PC-9 (cell line): Measurements from ENCODE around the gene DUSP23. TPM values are rescaled to one million over a fixed set of nuclear protein-coding genes. Genes with fewer than 3 reads are reported as not detected.

Experiments used
- Bru-seq: library from RNA; stranded (reverse); fragments of 400-500 nt; gene quantifications from one replicate; lab custom pipeline; 2021; lab: Mats Ljungman, UMichigan
- BruChase-seq, 2 experiments: library from RNA; stranded (reverse); fragments of 400-500 nt; gene quantifications; one replicate each; lab custom pipeline; 2021; lab: Mats Ljungman, UMichigan
- BruUV-seq: library from RNA; stranded (reverse); fragments of 400-500 nt; replicated peaks from 2 replicates; lab custom pipeline; 2021; lab: Mats Ljungman, UMichigan
- CTCF ChIA-PET: fragments of 300-600 bp; sonication (Branson Sonifier 250); formaldehyde crosslinking; loops from one replicate; lab custom pipeline; 2022; ENCODE audit warnings: antibody characterized with exemption; lab: Charles Lee
- POLR2A ChIA-PET: fragments of 300-600 bp; sonication (Branson Sonifier 250); formaldehyde crosslinking; loops from one replicate; lab custom pipeline; 2022; ENCODE audit warnings: antibody characterized with exemption; ENCODE audit not compliant: unreplicated experiment; lab: Charles Lee
- DNase-seq, 2 experiments: peaks; one replicate each; pipeline versions ENCODE4 v3.0.0 to v3.0.0-alpha.2; 2015 to 2022; ENCODE audit warnings: mixed read lengths in 1 of 2
- H2AFZ ChIP-seq: fragments of 200-600 bp; sonication (generic); 2 replicates; pipeline ENCODE4 v1.8.1; 2017; ENCODE audit warnings: antibody characterized with exemption
- H3F3A ChIP-seq: fragments of 200-600 bp; sonication (generic); 2 replicates; pipeline ENCODE4 v1.8.1; 2017; ENCODE audit warnings: antibody characterized with exemption, mild to moderate bottlenecking, low read depth; ENCODE audit not compliant: insufficient read depth
- H3K27ac ChIP-seq: fragments of 200-600 bp; sonication (generic); 2 replicates; pipeline ENCODE4 v1.6.1; 2016; ENCODE audit warnings: mixed run types
- H3K27me3 ChIP-seq: fragments of 200-600 bp; sonication (generic); 2 replicates; pipeline ENCODE4 v1.6.1; 2016; ENCODE audit warnings: low read depth, mixed run types; ENCODE audit not compliant: insufficient read depth
- H3K36me3 ChIP-seq: fragments of 200-600 bp; sonication (generic); 2 replicates; pipeline ENCODE4 v1.6.1; 2016; ENCODE audit warnings: low read depth, mixed run types
- H3K4me1 ChIP-seq: fragments of 200-600 bp; sonication (generic); replicated peaks from 2 replicates; pipeline ENCODE4 v1.6.1; 2016; ENCODE audit warnings: mixed run types; ENCODE audit not compliant: insufficient read depth
- H3K4me2 ChIP-seq: fragments of 200-600 bp; sonication (generic); 2 replicates; pipeline ENCODE4 v1.6.1; 2017; ENCODE audit warnings: mixed run types
- H3K4me3 ChIP-seq: fragments of 200-600 bp; sonication (generic); 2 replicates; pipeline ENCODE4 v1.6.1; 2016; ENCODE audit warnings: mixed run types
- H3K79me2 ChIP-seq: fragments of 200-600 bp; sonication (generic); 2 replicates; pipeline ENCODE4 v1.6.1; 2017; ENCODE audit warnings: low read depth, mixed run types
- H3K9me2 ChIP-seq: fragments of 200-600 bp; sonication (generic); 2 replicates; pipeline ENCODE4 v1.8.1; 2017; ENCODE audit warnings: mild to moderate bottlenecking; ENCODE audit not compliant: insufficient read depth
- H3K9me3 ChIP-seq: fragments of 200-600 bp; sonication (generic); 2 replicates; pipeline ENCODE4 v1.8.1; 2016; ENCODE audit warnings: low read depth; ENCODE audit not compliant: insufficient read depth
- H4K20me1 ChIP-seq: fragments of 200-600 bp; sonication (generic); 2 replicates; pipeline ENCODE4 v1.8.1; 2017; ENCODE audit not compliant: insufficient read depth
- CTCF ChIP-seq: fragments of 200-600 bp; sonication (generic); conservative IDR thresholded peaks from 2 replicates; pipeline ENCODE4 v1.6.1; 2017; ENCODE audit warnings: mixed run types, antibody characterized with exemption, mild to moderate bottlenecking, moderate library complexity
- EZH2 ChIP-seq: fragments of 200-600 bp; sonication (generic); IDR thresholded peaks from 2 replicates; pipeline ENCODE4 v1.8.0; 2017; ENCODE audit warnings: antibody characterized with exemption, low read depth
- intact Hi-C: fragments of 100-400 bp; cut with micrococcal nuclease; formaldehyde crosslinking; loops from one replicate; pipeline ENCODE4 v1.10.0; 2022; ENCODE audit not compliant: unreplicated experiment
- long read RNA-seq: library from polyadenylated mRNA; stranded (forward); transcript quantifications from one replicate; pipeline ENCODE4 v2.0.0, GENCODE V29; 2022
- total RNA-seq: library from RNA; stranded (reverse); gene quantifications from 2 replicates; pipeline ENCODE4 v1.2.3, GENCODE V29; 2021

Gene DUSP23
- total RNA-seq, result 33.1 and 50.4 TPM in 2 replicates
- percentile 62 among the genes with signal in this experiment for Bru-seq, nascent RNA
- percentile 65 among the genes with signal in this experiment for BruChase-seq, experiment 1, labeled RNA remaining after a 2-hour chase
- BruChase-seq, experiment 2, labeled RNA remaining after a 6-hour chase, result percentile 85 among the genes with signal in this experiment
- long read RNA-seq, transcript DUSP23-202 (3 exons, 694 nt), result minor isoform, 37 of 84 reads
- long read RNA-seq, transcript DUSP23-201 (2 exons, 756 nt), result major isoform, 45 of 84 reads
- long read RNA-seq, partial matches to known transcripts, result 1 of 84 reads
- long read RNA-seq, other reads (novel, unspliced or antisense), result 0 of 84 reads

- POLR2A ChIA-PET, result interaction anchor here (0.6 to 0.7 kb wide), 2 partner anchors 56 to 627 kb away, joined by 3 to 5 read pairs; no protein-coding TSS in a partner anchor
- Histone ChIP-seq H3K4me1 (peaks cover 4% of the 10 kb centered on the region; the same call in 1 of the 2 replicates), H3K9me2 (no peaks in the 10 kb centered on the region), H2AFZ (peak within 1 kb of the TSS; percentile 88), H3K4me3 (peak within 1 kb of the TSS; percentile 77), H3K9me3 (no peaks in the 10 kb centered on the region), H3K4me2 (peak within 1 kb of the TSS; percentile 81), H3K27ac (no peak within 1 kb of the TSS; the same call in 1 of the 2 replicates), H4K20me1 (no peaks in the 10 kb centered on the region), H3K36me3 (no peaks in the 10 kb centered on the region), H3F3A (no peaks in the 10 kb centered on the region), H3K27me3 (no peaks in the 10 kb centered on the region), H3K79me2 (peaks cover 4% of the 10 kb centered on the region; the same call in 1 of the 2 replicates)
- CTCF ChIA-PET, result interaction anchor here (0.7 to 1.9 kb wide), 7 partner anchors 17 to 227 kb away, joined by 3 to 6 read pairs (median 5); no protein-coding TSS in a partner anchor
- DNase-seq, result peak; percentile 93 to 98
- BruUV-seq, result no TSS peak
- intact Hi-C loops, result loop anchor here (1.0 to 10.0 kb wide), 10 partner anchors 18 to 646 kb away; partner anchors contain the start of genes IGSF9 and TAGLN2
- TF ChIP-seq EZH2 (no peak), CTCF (peak; percentile 82)
Observed at GRCh38 chr1:159780583-159781582, at the start of gene DUSP23. TSS of gene DUSP23 (plus strand) at chr1:159780962. CDS start at chr1:159781101, 139 bp downstream.

GRCh38 chr1:159737238-159737916, 43.4 kb upstream of the DUSP23 start:
- ChIA-PET CTCF (no interaction called here), POLR2A (no interaction called here)
- Histone ChIP-seq H3K27me3 (0 out of 2 replicates have a peak, but pooled peaks cover 4% of the 10 kb centered on the region), H3F3A (no peaks in the 10 kb centered on the region), H3K4me3 (no peak overlapping the region), H3K79me2 (no peaks in the 10 kb centered on the region), H3K27ac (no peak overlapping the region), H4K20me1 (no peaks in the 10 kb centered on the region), H3K4me2 (no peak overlapping the region), H3K36me3 (no peaks in the 10 kb centered on the region), H3K9me3 (no peaks in the 10 kb centered on the region), H3K4me1 (no peaks in the 10 kb centered on the region), H3K9me2 (no peaks in the 10 kb centered on the region), H2AFZ (no peak overlapping the region)
- TF ChIP-seq EZH2 (no peak), CTCF (no peak)
- BruUV-seq, result no TSS peak
- intact Hi-C loops, result no loop called here
- no peak for DNase-seq
